ENCODE results near the gene BRCA1.
"Not testable (repeated sequence)": the region's sequence is repeated elsewhere in the genome, so short reads cannot be mapped to it uniquely, and the experiment has no call there.

Gene BRCA1

GRCh38 chr17:43118679-43119615 lies 6.2 kb downstream of the BRCA1 start:
- DNase-seq (ENCODE audit: insufficient read length, low spot score) (no peak), FAIRE-seq (no peak)
- TF ChIP-seq POLR2A (IDR thresholded peaks at IDR 0.05; ENCODE audit: low read depth, low read length): no peak

- DNase-seq (ENCODE audit: insufficient read length, low spot score) (no peak), FAIRE-seq (no peak)
- TF ChIP-seq POLR2A (IDR thresholded peaks at IDR 0.05; ENCODE audit: low read depth, low read length): no peak
Measured at GRCh38 chr17:43114151-43114552, 11.0 kb downstream of the BRCA1 start.

GRCh38 chr17:43106552-43106951 lies 18.6 kb downstream of the BRCA1 start:
- no peak for DNase-seq (ENCODE audit: insufficient read length, low spot score)
- TF ChIP-seq POLR2A (IDR thresholded peaks at IDR 0.05; ENCODE audit: low read depth, low read length): no peak
- no peak for FAIRE-seq

- DNase-seq (ENCODE audit: insufficient read length, low spot score) (no peak), FAIRE-seq (no peak)
- no peak for TF ChIP-seq POLR2A (IDR thresholded peaks at IDR 0.05; ENCODE audit: low read depth, low read length)
Measured at GRCh38 chr17:43105146-43105545, 20.0 kb downstream of the BRCA1 start.

GRCh38 chr17:43104665-43105064 lies 20.5 kb downstream of the BRCA1 start:
- no peak for TF ChIP-seq POLR2A (IDR thresholded peaks at IDR 0.05; ENCODE audit: low read depth, low read length)
- FAIRE-seq (no peak), DNase-seq (ENCODE audit: insufficient read length, low spot score) (no peak)

- not testable (repeated sequence) for DNase-seq (ENCODE audit: insufficient read length, low spot score); FAIRE-seq
Measured at GRCh38 chr17:43095364-43095763, 29.8 kb downstream of the BRCA1 start.

- TF ChIP-seq POLR2A (IDR thresholded peaks at IDR 0.05; ENCODE audit: low read depth, low read length): no peak
- FAIRE-seq: no peak
- no peak for DNase-seq (ENCODE audit: insufficient read length, low spot score)
Measured at GRCh38 chr17:43094129-43094835, 30.9 kb downstream of the BRCA1 start.

- DNase-seq (ENCODE audit: insufficient read length, low spot score): no peak
- no peak for FAIRE-seq
- no peak for TF ChIP-seq POLR2A (IDR thresholded peaks at IDR 0.05; ENCODE audit: low read depth, low read length)
Measured at GRCh38 chr17:43092901-43093300, 32.3 kb downstream of the BRCA1 start.

- no peak for TF ChIP-seq POLR2A (IDR thresholded peaks at IDR 0.05; ENCODE audit: low read depth, low read length)
- FAIRE-seq: no peak
Measured at GRCh38 chr17:43090022-43090421, 35.1 kb downstream of the BRCA1 start.

GRCh38 chr17:43085474-43085873 lies 39.7 kb downstream of the BRCA1 start:
- no peak for DNase-seq (ENCODE audit: insufficient read length, low spot score)
- no peak for FAIRE-seq

More at GRCh38 chr17:43090022-43090421, 35.1 kb downstream of the BRCA1 start:
- no peak for DNase-seq (ENCODE audit: insufficient read length, low spot score)

GRCh38 chr17:43079641-43080302 lies 45.4 kb downstream of the BRCA1 start:
- DNase-seq (ENCODE audit: insufficient read length, low spot score): no peak
- no peak for TF ChIP-seq POLR2A (IDR thresholded peaks at IDR 0.05; ENCODE audit: low read depth, low read length)
- FAIRE-seq: no peak

More at GRCh38 chr17:43085474-43085873, 39.7 kb downstream of the BRCA1 start:
- no peak for TF ChIP-seq POLR2A (IDR thresholded peaks at IDR 0.05; ENCODE audit: low read depth, low read length)

GRCh38 chr17:43074869-43075268 lies 50.3 kb downstream of the BRCA1 start:
- FAIRE-seq: no peak
- TF ChIP-seq POLR2A (IDR thresholded peaks at IDR 0.05; ENCODE audit: low read depth, low read length): no peak
- DNase-seq (ENCODE audit: insufficient read length, low spot score): no peak

- DNase-seq (ENCODE audit: insufficient read length, low spot score) (no peak), FAIRE-seq (no peak)
- TF ChIP-seq POLR2A (IDR thresholded peaks at IDR 0.05; ENCODE audit: low read depth, low read length): no peak
Measured at GRCh38 chr17:43070872-43071271, 54.3 kb downstream of the BRCA1 start.

- no peak for TF ChIP-seq POLR2A (IDR thresholded peaks at IDR 0.05; ENCODE audit: low read depth, low read length)
Measured at GRCh38 chr17:43070257-43070656, 54.9 kb downstream of the BRCA1 start.

More at GRCh38 chr17:43070257-43070656, 54.9 kb downstream of the BRCA1 start:
- FAIRE-seq (no peak), DNase-seq (ENCODE audit: insufficient read length, low spot score) (no peak)
